ENCODE results near the gene KCNG2.

Gene KCNG2

DNA sequence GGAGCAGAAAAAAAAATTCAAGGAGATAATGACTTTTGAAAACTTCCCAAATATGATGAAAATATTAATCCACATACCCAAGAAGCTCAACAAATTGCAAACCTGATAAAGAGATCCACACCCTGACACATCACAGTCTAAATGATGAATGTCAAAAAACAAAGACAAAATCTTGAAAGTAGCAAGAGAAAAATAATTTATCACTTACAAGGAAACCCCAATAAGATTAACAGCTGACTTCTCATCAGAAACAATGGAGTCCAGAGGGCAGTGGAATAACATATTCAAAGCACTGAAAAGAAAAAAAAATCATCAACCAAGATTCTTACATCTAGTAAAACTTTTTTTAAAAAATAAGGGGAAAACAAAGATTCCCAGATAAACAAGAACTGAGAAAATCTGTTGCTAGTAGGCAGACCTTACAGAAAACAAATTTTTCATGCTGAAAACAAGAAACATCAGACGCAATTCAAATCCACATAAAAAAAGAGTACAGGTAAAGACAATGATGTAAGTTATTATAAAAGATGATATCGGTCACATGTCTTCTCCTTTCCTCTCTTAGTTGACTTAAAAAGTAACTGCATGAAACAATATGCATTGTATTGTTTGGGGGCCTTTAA lies 132.4 kb downstream of the KCNG2 start:
- Histone ChIP-seq H4K20me1 (ENCODE audit: insufficient read depth) (no peaks in the 10 kb centered on the region), H3K27me3 (ENCODE audit: insufficient read depth, low read depth) (no peaks in the 10 kb centered on the region), H3K4me2 (no peak overlapping the region), H3K79me2 (ENCODE audit: insufficient read depth, low read depth) (no peaks in the 10 kb centered on the region; the same call in 1 of the 2 replicates), H3K4me1 (ENCODE audit: low read depth, poor library complexity, severe bottlenecking) (no peaks in the 10 kb centered on the region), H3K9ac (no peak overlapping the region), H3K27ac (no peak overlapping the region), H3K36me3 (ENCODE audit: insufficient read depth) (peaks cover 5% of the 10 kb centered on the region; the same call in 1 of the 2 replicates), H3K4me3 (IDR thresholded peaks at IDR 0.05; ENCODE audit: insufficient read depth, low read depth, low read length) (no peak overlapping the region), H2AFZ (ENCODE audit: low read depth) (no peak overlapping the region)
- TF ChIP-seq, protein P1, sequence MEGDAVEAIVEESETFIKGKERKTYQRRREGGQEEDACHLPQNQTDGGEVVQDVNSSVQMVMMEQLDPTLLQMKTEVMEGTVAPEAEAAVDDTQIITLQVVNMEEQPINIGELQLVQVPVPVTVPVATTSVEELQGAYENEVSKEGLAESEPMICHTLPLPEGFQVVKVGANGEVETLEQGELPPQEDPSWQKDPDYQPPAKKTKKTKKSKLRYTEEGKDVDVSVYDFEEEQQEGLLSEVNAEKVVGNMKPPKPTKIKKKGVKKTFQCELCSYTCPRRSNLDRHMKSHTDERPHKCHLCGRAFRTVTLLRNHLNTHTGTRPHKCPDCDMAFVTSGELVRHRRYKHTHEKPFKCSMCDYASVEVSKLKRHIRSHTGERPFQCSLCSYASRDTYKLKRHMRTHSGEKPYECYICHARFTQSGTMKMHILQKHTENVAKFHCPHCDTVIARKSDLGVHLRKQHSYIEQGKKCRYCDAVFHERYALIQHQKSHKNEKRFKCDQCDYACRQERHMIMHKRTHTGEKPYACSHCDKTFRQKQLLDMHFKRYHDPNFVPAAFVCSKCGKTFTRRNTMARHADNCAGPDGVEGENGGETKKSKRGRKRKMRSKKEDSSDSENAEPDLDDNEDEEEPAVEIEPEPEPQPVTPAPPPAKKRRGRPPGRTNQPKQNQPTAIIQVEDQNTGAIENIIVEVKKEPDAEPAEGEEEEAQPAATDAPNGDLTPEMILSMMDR (conservative IDR thresholded peaks at IDR 0.05; ENCODE audit: low read depth, low read length), result no peak

DNA sequence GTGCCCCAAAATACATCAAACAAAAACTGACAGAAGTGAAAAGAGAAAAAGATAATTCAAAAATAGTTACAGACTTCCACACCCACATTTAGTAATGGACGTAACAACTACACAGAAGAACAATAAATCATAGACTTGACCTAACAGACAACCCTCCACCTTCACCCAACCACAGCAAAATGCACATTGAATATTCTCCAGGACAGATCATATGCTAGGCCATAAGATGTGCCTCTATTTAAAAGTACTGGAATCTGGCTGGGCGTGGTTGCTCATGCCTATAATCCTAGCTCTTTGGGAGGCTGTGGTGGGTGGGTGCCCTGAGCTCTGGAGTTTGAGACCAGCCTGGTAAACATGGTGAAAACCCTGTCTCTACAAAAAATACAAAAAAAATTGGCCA lies 133.7 kb downstream of the KCNG2 start:
- H4K20me1 ChIP-seq (ENCODE audit: insufficient read depth), result no peaks in the 10 kb centered on the region
- no peaks in the 10 kb centered on the region for H3K4me1 ChIP-seq (ENCODE audit: low read depth, poor library complexity, severe bottlenecking)
- TF ChIP-seq, protein P1 (conservative IDR thresholded peaks at IDR 0.05; ENCODE audit: low read depth, low read length), result no peak
- H3K4me3 ChIP-seq (IDR thresholded peaks at IDR 0.05; ENCODE audit: insufficient read depth, low read depth, low read length), result no peak overlapping the region
- H3K79me2 ChIP-seq (ENCODE audit: insufficient read depth, low read depth), result peaks cover 2% of the 10 kb centered on the region; the same call in 1 of the 2 replicates
- no peaks in the 10 kb centered on the region for H3K27me3 ChIP-seq (ENCODE audit: insufficient read depth, low read depth)
- no peak overlapping the region for H3K27ac ChIP-seq
- H3K4me2 ChIP-seq, result no peak overlapping the region
- peaks cover 5% of the 10 kb centered on the region; the same call in 1 of the 2 replicates for H3K36me3 ChIP-seq (ENCODE audit: insufficient read depth)
- no peak overlapping the region for H2AFZ ChIP-seq (ENCODE audit: low read depth)
- no peak overlapping the region for H3K9ac ChIP-seq

DNA sequence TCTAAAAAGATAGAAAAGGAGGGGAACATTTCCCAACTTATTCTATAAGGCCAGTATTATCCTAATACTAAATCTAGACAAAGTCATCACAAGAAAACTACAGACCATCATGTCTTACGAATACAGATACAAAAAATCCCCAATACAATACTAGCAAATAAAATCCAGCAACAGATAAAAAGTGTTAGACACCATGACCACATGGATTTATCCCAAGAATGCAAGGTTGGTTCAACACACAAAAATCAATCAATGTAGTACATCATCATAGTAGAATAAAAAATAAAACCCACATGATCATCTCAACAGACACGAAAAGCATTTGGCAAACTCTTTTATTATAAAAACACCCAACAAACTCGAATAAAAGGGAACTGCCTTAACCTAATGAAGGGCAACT lies 135.2 kb downstream of the KCNG2 start:
- no peaks in the 10 kb centered on the region for H4K20me1 ChIP-seq (ENCODE audit: insufficient read depth)

DNA sequence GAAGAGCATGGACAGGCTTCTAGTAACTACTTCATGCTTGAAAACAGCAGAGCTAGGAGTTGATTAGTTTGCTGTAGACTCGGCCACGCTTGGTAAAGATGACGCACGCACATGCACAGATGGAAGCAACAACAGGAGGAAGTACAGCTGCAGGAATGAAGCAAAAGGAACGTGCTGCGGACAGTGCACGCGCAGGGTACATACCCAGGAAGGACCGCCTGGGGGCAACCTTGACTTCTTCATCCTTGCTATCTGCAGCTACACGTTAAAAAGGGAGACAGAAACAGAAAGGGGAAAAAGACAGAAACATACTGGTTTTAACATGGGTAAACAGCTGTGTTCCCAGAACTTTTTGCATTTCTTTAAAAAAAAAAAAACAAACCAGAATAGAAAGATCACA lies 136.0 kb downstream of the KCNG2 start:
- no peak overlapping the region for H3K9ac ChIP-seq
- H3K4me3 ChIP-seq (IDR thresholded peaks at IDR 0.05; ENCODE audit: insufficient read depth, low read depth, low read length), result no peak overlapping the region
- peaks cover 21% of the 10 kb centered on the region; the same call in 1 of the 2 replicates for H3K79me2 ChIP-seq (ENCODE audit: insufficient read depth, low read depth)
- H4K20me1 ChIP-seq (ENCODE audit: insufficient read depth), result no peaks in the 10 kb centered on the region
- H2AFZ ChIP-seq (ENCODE audit: low read depth), result no peak overlapping the region
- no peaks in the 10 kb centered on the region for H3K4me1 ChIP-seq (ENCODE audit: low read depth, poor library complexity, severe bottlenecking)
- H3K36me3 ChIP-seq (ENCODE audit: insufficient read depth), result peaks cover 5% of the 10 kb centered on the region; the same call in 1 of the 2 replicates
- TF ChIP-seq, protein P1 (conservative IDR thresholded peaks at IDR 0.05; ENCODE audit: low read depth, low read length), result no peak
- no peak overlapping the region for H3K4me2 ChIP-seq
- H3K27ac ChIP-seq, result no peak overlapping the region
- no peaks in the 10 kb centered on the region for H3K27me3 ChIP-seq (ENCODE audit: insufficient read depth, low read depth)

More for the DNA sequence above, 135.2 kb downstream of the KCNG2 start:
- TF ChIP-seq, protein P1 (conservative IDR thresholded peaks at IDR 0.05; ENCODE audit: low read depth, low read length), result no peak
- H2AFZ ChIP-seq (ENCODE audit: low read depth), result no peak overlapping the region
- no peaks in the 10 kb centered on the region for H3K4me1 ChIP-seq (ENCODE audit: low read depth, poor library complexity, severe bottlenecking)
- H3K79me2 ChIP-seq (ENCODE audit: insufficient read depth, low read depth), result peaks cover 17% of the 10 kb centered on the region; the same call in 1 of the 2 replicates
- no peak overlapping the region for H3K4me2 ChIP-seq
- no peak overlapping the region for H3K9ac ChIP-seq
- H3K4me3 ChIP-seq (IDR thresholded peaks at IDR 0.05; ENCODE audit: insufficient read depth, low read depth, low read length), result no peak overlapping the region
- peaks cover 5% of the 10 kb centered on the region; the same call in 1 of the 2 replicates for H3K36me3 ChIP-seq (ENCODE audit: insufficient read depth)
- H3K27me3 ChIP-seq (ENCODE audit: insufficient read depth, low read depth), result no peaks in the 10 kb centered on the region
- H3K27ac ChIP-seq, result no peak overlapping the region

Measured in KMS-11 (cell line).